ENCODE measurements around the gene BIN1.

The BIN1 gene

DNA sequence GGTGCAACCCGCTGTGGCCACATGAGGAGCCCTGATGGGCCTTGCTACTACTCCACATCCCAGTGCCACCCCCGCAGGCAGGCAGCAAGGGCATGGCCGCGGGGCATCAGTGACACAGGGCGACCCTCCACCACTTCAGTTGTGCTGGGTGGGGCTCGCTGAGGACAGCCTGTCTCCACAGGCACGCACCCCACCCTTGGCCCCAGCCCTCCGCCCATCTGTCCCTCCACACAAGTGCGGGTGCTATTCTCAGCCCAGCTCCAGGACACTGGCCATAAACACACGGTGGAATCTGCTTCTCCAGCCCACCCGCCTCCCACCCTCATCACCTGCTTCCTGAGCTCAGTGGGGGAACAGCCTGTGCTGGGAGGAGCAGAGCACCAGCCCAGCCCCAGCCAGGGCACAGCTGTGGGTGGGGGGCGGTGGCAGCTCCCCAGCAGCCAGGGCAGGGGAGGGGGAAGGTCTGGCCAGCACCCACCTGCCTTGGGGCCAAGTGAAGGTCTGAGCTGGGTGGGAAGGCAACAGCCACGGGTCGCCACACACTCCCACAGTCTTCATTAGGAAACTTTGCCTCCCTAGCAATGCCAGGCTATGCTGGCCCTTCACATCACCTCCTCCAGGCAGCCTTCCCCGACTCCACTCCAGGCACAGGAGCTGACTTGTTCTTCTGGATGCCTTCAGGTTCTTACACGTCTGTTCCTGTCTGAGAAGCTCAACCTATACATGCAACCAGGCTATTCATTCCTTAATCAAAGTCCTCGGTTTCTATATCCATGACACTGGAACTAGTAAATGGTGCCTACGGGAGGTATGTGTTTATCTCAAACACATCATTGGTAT is 16.5 kb downstream of the BIN1 start:
- DNase-seq, result no peak

GRCh38 chr2:127089478-127090235 is 17.3 kb downstream of the BIN1 start:
- no peak for DNase-seq

- DNase-seq, result no peak
Measured at GRCh38 chr2:127088706-127089105, 18.2 kb downstream of the BIN1 start.

DNA sequence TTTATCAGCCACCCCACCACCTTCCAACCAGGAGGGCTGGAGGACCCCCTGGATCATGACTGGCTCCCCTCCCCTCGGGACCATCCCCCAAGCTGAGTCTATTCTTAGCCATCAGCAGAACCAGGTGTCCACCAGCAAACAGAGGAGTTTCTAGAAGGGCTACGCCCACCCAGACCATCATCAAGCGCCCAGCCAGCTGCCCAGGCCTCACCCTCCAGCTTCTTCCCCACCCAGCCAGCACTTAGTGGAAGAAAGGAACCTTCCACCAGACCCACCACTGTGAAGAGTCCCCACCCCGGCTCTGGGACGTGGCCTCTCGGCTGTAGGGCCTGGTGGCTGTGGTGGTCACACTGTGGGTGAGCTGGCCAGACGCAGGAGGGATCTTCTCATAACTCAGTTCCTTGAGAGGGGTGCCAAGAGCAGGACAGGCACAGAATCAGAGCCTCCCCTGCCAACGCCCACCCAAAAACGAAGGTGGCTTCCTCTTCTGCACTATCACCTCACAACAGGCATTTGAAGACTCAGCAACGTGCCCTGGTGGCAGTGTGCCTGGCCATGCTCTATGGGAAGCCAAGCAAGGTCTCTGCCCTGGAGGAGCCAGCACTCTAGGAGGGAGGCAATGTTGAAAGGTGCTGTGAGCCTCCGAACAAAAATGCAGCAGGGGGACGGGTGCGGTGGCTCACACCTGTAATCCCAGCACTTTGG is 19.0 kb downstream of the BIN1 start:
- no peak for DNase-seq

DNA sequence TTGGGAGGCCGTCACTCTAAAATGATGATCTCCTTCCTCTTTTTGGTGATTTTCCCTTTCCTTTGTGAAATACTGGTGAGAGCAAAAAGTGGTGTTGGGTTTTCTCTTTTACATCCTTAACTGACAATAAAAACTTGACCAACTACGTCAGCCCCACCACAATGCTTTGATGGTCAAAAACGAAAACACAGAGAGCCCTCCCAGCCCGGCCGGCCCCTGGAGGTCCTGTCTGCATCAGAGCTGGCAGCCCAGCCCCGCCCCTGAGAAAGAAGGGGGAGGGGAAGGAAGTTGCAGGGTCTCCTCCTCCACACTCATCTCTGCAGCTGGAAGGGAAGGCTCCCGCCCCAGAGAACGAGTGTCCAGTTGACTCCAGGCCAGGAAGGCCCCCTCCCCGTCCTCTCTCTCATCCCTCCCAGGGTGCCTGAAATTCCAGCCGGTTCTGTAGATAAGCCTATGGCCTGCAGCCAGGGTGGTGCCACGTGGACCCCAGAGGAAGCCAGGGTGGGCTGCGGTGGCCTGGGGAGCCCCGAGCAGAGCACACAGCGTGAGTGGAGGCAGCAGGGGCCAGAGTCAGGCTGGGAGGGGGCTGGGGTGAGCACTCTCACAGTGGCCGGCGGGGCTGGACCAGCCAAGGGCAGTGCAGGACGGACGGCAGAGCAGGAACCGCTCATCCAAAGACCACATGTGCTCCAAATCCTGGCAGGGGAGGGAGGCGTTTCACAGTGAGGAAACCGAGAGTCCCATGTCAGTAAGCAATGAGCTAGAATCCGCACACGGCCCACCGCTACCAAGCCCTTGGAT is 19.8 kb downstream of the BIN1 start:
- DNase-seq, result peak; percentile 88

DNA sequence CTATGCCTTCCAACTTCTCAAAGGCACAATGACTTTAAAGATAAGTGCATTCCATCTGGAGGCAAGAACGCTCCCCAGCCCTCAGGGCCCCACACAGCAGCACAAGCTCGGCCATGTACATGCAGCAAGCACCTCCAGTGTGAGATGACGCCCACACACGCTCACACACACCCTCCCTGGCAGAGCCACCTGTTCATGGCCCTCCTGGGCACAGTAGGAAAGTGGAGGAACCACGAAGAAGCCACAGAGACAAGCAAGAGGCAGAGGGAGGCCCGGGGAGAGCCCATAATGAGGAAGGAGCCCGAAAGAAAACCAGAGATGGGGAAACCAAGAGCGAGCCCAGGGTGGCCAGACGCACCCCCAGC is 21.7 kb downstream of the BIN1 start:
- no peak for DNase-seq

DNA sequence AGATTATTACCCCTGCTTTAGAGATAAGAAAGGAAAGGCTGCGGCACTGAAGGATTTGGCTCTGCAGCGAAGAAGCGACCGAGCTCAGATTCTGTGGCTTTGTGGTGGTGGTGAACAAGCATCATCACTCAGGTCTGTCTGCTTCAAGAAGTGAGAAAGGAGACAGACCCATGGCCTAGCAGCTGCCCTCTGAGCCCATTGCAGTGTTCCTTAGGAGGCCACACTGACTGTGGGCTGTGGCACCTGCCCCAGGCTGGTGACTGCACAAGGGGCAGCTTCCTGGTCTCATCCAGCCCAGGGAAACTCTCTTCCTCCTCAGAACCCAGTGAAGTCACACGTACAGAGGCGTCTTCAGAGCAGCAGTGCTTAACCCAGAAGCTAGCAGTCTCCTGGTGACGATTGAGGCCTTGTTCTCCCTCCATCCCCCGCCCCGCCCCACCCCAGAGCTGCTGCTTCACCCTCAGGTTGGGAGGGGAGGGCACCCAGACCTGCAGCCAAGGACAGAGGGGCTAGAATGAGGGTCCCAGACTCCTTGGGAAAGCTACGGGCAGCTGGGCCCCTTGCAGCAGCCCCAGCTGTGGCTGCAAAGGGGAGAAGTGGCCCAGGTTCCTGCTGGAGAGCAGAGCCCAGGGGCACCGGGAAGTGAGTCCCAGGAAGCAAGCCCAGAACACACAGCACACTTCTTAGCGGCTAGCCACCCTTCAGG is 22.2 kb downstream of the BIN1 start:
- DNase-seq, result no peak

GRCh38 chr2:127083819-127084503 is 23.0 kb downstream of the BIN1 start:
- DNase-seq, result peak; percentile 91

DNA sequence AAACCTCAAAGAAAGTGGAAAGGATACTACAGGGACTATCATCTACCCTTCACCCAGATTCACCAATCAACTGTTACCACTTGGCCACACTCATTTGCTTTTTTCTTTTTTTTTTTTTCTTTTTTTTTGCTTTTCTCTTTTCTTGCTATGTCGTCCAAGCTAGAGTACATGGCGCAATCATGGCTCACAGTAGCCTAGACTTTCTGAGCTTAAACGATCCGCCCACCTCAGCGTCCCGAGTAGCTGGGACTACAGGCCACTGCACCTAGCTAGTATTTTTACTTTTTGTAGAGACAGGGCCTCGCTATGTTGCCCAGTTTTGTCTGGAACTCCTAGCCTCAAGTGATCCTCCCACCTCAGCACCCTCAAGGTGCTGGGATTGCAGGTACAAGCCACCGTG is 24.0 kb downstream of the BIN1 start:
- no peak for DNase-seq

DNA sequence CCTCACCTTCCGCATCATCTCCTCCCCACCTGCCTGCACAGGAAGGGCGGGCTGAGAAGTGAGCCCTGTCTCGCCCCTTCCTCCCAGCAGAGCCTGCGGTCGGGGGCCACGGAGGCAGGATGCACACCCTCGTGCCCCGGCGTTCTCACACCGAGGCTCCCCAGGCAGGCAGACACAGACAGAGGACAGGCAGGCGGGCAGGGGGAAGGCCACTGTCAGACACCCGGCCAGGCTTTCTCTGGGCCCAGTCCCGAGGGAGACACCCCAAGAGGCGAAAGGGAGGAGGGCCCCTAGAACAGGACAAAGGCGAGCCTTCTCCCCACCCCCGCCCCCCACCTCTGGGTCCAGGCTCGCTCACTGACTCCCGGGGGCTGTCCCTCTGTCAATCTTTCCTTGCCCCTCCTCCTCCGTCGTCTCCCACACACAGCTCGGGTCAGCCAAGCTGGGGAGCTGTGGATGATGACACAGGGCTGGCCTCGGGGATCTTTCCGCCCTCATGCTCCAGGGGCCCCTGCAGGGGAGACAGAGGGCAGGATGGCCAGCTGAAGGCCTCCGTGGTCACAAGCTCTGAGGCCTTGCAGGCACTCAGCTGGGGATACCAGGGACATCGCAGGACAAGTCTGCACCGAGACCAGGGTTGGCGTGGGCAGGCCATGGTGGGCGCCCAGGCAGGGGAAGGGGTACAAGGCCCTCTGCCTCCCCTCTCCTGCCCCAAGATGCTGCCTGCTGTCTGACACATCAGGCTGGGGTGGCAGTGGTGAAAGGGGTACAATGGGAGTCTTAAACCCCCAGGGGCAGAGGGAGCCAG is 24.9 kb downstream of the BIN1 start:
- DNase-seq, result no peak

DNA sequence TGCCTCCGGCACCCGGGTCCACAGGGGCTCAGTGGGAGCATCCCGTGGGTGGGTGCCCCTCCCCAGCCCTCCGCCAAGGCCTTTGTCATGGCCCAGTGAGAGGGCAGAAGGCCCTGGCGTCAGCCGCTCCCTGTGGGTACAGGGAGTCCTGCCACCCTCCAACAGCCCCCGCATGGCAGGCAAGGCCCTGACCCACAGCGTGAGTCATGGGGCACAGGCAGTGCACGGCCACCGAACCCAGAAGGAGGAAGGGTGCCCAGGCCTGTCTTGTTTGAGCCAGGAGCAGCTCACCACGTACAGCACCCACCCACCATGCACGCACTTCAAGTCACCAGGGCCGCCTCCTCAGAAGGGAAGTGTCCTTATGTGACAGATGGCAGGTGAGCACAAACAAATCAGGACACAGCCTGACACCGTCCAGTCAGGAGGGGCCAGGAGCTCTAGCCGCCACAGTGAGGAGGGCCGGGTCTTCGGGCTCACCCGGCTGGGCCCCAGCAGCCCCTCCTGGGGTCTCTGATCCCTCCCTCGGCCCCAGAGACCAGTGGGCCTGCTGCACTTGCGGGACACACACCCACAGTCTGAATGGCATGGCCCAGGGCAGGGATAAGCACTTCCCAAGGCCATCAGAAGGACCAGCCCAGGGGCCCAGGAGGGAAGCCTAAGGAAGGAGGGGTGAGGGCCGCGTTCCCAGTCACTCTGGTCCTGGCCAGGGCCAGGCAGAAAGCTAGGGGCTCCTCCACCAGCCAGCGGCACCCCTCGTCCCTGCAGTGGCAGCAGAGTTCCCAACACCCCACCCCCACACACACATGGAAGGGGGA is 25.8 kb downstream of the BIN1 start:
- no peak for DNase-seq

- DNase-seq, result no peak
Measured at GRCh38 chr2:127080226-127080937, 26.6 kb downstream of the BIN1 start.

- no peak for DNase-seq
Measured at GRCh38 chr2:127079358-127079920, 27.5 kb downstream of the BIN1 start.

- DNase-seq, result peak; percentile 29
Measured at GRCh38 chr2:127078666-127079270, 28.2 kb downstream of the BIN1 start.

- no peak for DNase-seq
Measured at GRCh38 chr2:127078028-127078427, 28.9 kb downstream of the BIN1 start.

GRCh38 chr2:127076924-127077323 is 30.0 kb downstream of the BIN1 start:
- DNase-seq, result no peak

DNA sequence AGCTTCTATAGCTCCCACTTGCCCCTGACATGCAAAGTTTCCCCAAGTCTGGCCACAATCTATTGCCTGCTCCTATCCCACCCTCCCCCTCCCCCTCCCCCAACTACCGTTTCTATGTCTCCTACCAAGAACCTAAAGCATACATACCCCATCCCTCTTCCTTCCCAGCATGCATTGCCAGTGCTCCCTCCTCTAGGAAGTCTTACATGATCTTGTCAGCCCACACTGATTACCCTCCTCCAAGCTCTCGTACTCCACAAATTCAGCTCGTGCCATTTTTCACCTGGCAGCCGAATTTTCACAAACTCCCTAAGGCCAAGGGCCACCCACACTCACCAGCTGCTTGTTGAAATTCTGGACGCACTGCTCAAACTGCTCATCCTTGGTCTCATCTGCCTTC is 30.7 kb downstream of the BIN1 start:
- DNase-seq, result no peak

DNA sequence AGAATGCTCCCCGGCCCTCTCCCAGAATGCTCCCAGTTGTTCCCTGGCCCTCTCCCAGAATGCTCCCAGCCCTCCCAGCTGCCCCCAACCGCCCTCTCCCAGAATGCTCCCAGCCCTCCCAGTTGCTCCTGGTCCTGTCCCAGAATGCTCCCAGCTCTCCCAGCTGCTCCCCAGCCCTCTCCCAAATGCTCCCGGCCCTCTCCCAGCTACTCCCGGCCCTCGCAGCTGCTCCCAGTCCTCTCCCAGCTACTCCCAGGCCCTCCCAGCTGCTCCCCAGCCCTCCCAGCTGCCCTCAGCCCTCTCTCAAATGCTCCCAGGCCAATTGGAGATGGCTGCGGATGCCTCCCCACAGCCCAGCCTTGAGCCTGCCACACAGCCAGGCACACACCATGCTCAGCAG is 31.1 kb downstream of the BIN1 start:
- no peak for DNase-seq
